HepG2 (cell line): Measurements from ENCODE around the gene IVD. TPM values are rescaled to one million over a fixed set of nuclear protein-coding genes. Genes with fewer than 3 reads are reported as not detected.

Experiments used
- HOXA7 ChIP-seq: sonication (generic); formaldehyde crosslinking; IDR thresholded peaks from 2 replicates; pipeline ENCODE4 v1.8.1; 2022; ENCODE audit warnings: mild to moderate bottlenecking, missing genetic modification reagents, moderate library complexity
- KDM4B ChIP-seq: sonication (generic); formaldehyde crosslinking; IDR thresholded peaks from 2 replicates; pipeline ENCODE4 v1.4.0; 2020; ENCODE audit warnings: missing genetic modification reagents
- NKX3-1 ChIP-seq: sonication (generic); formaldehyde crosslinking; IDR thresholded peaks from 2 replicates; pipeline ENCODE4 v1.5.0; 2020; ENCODE audit warnings: missing genetic modification reagents
- NONO ChIP-seq, 2 experiments: fragments of 450-650 bp in 1 of 2; sonication (generic) in 1 of 2; formaldehyde crosslinking in 1 of 2; IDR thresholded peaks in 1 of 2; conservative IDR thresholded peaks in 1 of 2; 2 replicates each; pipeline versions ENCODE4 v1.6.1 to v1.8.0; 2017 to 2022; ENCODE audit warnings: mild to moderate bottlenecking in 1 of 2, missing genetic modification reagents in 1 of 2, moderate library complexity in 1 of 2
- PPARG ChIP-seq: conservative IDR thresholded peaks from 2 replicates; pipeline ENCODE4 v1.6.1; 2016; ENCODE audit warnings: missing biosample characterization, missing genetic modification reagents
- SRY ChIP-seq: sonication (generic); formaldehyde crosslinking; IDR thresholded peaks from 2 replicates; pipeline ENCODE4 v1.8.0; 2022; ENCODE audit warnings: mild to moderate bottlenecking, missing genetic modification reagents
- SSRP1 ChIP-seq: IDR thresholded peaks from 2 replicates; pipeline ENCODE4 v1.6.1; 2016; ENCODE audit warnings: control low read depth
- TP53 ChIP-seq: sonication (generic); formaldehyde crosslinking; conservative IDR thresholded peaks from 2 replicates; pipeline ENCODE4 v1.4.0; 2020; ENCODE audit warnings: missing genetic modification reagents
- ZNF296 ChIP-seq: sonication (generic); formaldehyde crosslinking; conservative IDR thresholded peaks from 2 replicates; pipeline ENCODE4 v1.5.0; 2020; ENCODE audit warnings: mild to moderate bottlenecking, missing genetic modification reagents
- ZNF484 ChIP-seq: sonication (generic); formaldehyde crosslinking; IDR thresholded peaks from 2 replicates; pipeline ENCODE4 v1.5.1; 2020; ENCODE audit warnings: mild to moderate bottlenecking, low read depth, missing genetic modification reagents, borderline replicate concordance
- ZNF703 ChIP-seq: sonication (generic); formaldehyde crosslinking; IDR thresholded peaks from 2 replicates; pipeline ENCODE4 v1.5.1; 2020; ENCODE audit warnings: missing genetic modification reagents, mild to moderate bottlenecking, moderate library complexity, borderline replicate concordance
- polyA plus RNA-seq, 8 experiments: library from polyadenylated mRNA; depleted of rRNA in 3 of 8; stranded (reverse) in 7 of 8; unstranded in 1 of 8; fragments of >200 nt; fragmentation: Illumina TruSeq in 4 of 8; extraction: Trizol in 4 of 8; gene quantifications; 2 replicates each; pipeline versions ENCODE4 v1.2.1 to v1.2.3, GENCODE V29; 2011 to 2016; ENCODE audit warnings: low read depth in 4 of 8, missing spikeins in 1 of 8, mixed read lengths in 1 of 8; ENCODE audit not compliant: insufficient read depth in 1 of 8
- total RNA-seq, 5 experiments: library from RNA; depleted of rRNA; stranded (reverse); fragments of >200 nt; fragmentation: Illumina TruSeq; extraction: Trizol; gene quantifications; 2 replicates each; pipeline ENCODE4 v1.2.3, GENCODE V29; 2016; ENCODE audit warnings: low read depth in 1 of 5
- TF ChIP-seq, protein P1 (sequence below): sonication (generic); formaldehyde crosslinking; IDR thresholded peaks from 2 replicates; pipeline ENCODE4 v1.4.0; 2020; ENCODE audit warnings: missing genetic modification reagents
- TF ChIP-seq, protein P2 (sequence below): sonication (generic); formaldehyde crosslinking; IDR thresholded peaks from 2 replicates; pipeline ENCODE4 v1.5.0; 2020; ENCODE audit warnings: missing genetic modification reagents
- TF ChIP-seq, protein P3 (sequence below): sonication (generic); formaldehyde crosslinking; IDR thresholded peaks from 2 replicates; pipeline ENCODE4 v1.5.1; 2020; ENCODE audit warnings: mild to moderate bottlenecking, moderate library complexity, missing genetic modification reagents
- TF ChIP-seq, protein P4 (sequence below): sonication (generic); formaldehyde crosslinking; IDR thresholded peaks from 2 replicates; pipeline ENCODE4 v1.4.0; 2020; ENCODE audit warnings: mild to moderate bottlenecking, missing genetic modification reagents
- TF ChIP-seq, protein P5 (sequence below): sonication (generic); formaldehyde crosslinking; IDR thresholded peaks from 2 replicates; pipeline ENCODE4 v1.8.1; 2022; ENCODE audit warnings: mild to moderate bottlenecking, missing genetic modification reagents
- TF ChIP-seq, protein P6 (sequence below): sonication (generic); formaldehyde crosslinking; IDR thresholded peaks from 2 replicates; pipeline ENCODE4 v1.5.0; 2020; ENCODE audit warnings: mild to moderate bottlenecking, low read depth, missing genetic modification reagents, borderline replicate concordance

IVD gene
- total and polyA plus RNA-seq, 2 of the 13 experiments (the other 11 are each of a cell fraction or from before 2014, with no cell fraction given): 48.0 to 53.9 TPM

DNA sequence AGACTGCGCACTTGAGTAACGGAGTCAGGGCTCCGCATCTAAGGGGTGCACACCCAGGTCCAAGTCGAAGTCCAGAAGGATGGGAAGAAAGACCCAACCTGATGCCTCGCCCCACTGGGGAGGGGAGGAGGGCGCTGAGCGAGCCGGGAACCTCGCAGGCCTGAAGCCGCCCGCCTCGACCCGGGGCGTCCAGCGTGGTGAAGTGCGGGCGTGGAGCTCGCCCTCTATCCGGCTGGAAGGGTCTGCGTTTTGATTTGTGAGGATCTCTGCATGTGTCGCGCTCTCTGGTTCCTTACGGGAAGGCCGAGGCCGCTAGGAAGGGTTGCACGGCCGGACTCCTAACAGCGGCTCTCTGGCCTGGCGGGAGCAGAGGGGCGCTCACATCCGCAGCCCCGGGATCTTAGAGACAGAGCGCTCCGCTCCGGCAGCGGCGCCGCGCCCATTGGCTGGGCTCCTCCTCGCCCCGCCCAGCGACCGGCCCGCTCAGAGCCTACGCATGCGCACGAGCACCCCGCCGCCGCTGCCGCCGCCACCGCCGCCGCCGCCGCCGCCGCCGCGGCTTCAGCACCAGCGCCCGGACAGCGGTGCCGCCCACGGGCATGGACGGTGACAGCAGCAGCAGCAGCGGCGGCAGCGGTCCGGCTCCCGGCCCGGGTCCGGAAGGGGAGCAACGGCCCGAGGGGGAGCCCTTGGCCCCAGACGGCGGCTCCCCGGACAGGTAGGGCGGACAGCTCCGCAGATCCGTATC, 47.7 kb upstream of the IVD start, which contains the start of gene DISP2 (continued):
- TF ChIP-seq, protein P1, sequence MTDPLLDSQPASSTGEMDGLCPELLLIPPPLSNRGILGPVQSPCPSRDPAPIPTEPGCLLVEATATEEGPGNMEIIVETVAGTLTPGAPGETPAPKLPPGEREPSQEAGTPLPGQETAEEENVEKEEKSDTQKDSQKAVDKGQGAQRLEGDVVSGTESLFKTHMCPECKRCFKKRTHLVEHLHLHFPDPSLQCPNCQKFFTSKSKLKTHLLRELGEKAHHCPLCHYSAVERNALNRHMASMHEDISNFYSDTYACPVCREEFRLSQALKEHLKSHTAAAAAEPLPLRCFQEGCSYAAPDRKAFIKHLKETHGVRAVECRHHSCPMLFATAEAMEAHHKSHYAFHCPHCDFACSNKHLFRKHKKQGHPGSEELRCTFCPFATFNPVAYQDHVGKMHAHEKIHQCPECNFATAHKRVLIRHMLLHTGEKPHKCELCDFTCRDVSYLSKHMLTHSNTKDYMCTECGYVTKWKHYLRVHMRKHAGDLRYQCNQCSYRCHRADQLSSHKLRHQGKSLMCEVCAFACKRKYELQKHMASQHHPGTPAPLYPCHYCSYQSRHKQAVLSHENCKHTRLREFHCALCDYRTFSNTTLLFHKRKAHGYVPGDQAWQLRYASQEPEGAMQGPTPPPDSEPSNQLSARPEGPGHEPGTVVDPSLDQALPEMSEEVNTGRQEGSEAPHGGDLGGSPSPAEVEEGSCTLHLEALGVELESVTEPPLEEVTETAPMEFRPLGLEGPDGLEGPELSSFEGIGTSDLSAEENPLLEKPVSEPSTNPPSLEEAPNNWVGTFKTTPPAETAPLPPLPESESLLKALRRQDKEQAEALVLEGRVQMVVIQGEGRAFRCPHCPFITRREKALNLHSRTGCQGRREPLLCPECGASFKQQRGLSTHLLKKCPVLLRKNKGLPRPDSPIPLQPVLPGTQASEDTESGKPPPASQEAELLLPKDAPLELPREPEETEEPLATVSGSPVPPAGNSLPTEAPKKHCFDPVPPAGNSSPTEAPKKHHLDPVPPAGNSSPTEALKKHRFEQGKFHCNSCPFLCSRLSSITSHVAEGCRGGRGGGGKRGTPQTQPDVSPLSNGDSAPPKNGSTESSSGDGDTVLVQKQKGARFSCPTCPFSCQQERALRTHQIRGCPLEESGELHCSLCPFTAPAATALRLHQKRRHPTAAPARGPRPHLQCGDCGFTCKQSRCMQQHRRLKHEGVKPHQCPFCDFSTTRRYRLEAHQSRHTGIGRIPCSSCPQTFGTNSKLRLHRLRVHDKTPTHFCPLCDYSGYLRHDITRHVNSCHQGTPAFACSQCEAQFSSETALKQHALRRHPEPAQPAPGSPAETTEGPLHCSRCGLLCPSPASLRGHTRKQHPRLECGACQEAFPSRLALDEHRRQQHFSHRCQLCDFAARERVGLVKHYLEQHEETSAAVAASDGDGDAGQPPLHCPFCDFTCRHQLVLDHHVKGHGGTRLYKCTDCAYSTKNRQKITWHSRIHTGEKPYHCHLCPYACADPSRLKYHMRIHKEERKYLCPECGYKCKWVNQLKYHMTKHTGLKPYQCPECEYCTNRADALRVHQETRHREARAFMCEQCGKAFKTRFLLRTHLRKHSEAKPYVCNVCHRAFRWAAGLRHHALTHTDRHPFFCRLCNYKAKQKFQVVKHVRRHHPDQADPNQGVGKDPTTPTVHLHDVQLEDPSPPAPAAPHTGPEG (CRISPR knock-in tag): peak; percentile 65; the same call in 1 of the 2 replicates
- TF ChIP-seq, protein P2, sequence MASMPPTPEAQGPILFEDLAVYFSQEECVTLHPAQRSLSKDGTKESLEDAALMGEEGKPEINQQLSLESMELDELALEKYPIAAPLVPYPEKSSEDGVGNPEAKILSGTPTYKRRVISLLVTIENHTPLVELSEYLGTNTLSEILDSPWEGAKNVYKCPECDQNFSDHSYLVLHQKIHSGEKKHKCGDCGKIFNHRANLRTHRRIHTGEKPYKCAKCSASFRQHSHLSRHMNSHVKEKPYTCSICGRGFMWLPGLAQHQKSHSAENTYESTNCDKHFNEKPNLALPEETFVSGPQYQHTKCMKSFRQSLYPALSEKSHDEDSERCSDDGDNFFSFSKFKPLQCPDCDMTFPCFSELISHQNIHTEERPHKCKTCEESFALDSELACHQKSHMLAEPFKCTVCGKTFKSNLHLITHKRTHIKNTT (CRISPR knock-in tag): no peak
- TF ChIP-seq, protein P3, sequence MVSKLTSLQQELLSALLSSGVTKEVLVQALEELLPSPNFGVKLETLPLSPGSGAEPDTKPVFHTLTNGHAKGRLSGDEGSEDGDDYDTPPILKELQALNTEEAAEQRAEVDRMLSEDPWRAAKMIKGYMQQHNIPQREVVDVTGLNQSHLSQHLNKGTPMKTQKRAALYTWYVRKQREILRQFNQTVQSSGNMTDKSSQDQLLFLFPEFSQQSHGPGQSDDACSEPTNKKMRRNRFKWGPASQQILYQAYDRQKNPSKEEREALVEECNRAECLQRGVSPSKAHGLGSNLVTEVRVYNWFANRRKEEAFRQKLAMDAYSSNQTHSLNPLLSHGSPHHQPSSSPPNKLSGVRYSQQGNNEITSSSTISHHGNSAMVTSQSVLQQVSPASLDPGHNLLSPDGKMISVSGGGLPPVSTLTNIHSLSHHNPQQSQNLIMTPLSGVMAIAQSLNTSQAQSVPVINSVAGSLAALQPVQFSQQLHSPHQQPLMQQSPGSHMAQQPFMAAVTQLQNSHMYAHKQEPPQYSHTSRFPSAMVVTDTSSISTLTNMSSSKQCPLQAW (CRISPR knock-in tag): no peak
- TF ChIP-seq PPARG: no peak
- TF ChIP-seq, protein P4, sequence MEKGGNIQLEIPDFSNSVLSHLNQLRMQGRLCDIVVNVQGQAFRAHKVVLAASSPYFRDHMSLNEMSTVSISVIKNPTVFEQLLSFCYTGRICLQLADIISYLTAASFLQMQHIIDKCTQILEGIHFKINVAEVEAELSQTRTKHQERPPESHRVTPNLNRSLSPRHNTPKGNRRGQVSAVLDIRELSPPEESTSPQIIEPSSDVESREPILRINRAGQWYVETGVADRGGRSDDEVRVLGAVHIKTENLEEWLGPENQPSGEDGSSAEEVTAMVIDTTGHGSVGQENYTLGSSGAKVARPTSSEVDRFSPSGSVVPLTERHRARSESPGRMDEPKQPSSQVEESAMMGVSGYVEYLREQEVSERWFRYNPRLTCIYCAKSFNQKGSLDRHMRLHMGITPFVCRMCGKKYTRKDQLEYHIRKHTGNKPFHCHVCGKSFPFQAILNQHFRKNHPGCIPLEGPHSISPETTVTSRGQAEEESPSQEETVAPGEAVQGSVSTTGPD (CRISPR knock-in tag): no peak
- TF ChIP-seq TP53 (CRISPR knock-in tag): no peak
- TF ChIP-seq KDM4B (CRISPR knock-in tag): no peak
- TF ChIP-seq, protein P5, sequence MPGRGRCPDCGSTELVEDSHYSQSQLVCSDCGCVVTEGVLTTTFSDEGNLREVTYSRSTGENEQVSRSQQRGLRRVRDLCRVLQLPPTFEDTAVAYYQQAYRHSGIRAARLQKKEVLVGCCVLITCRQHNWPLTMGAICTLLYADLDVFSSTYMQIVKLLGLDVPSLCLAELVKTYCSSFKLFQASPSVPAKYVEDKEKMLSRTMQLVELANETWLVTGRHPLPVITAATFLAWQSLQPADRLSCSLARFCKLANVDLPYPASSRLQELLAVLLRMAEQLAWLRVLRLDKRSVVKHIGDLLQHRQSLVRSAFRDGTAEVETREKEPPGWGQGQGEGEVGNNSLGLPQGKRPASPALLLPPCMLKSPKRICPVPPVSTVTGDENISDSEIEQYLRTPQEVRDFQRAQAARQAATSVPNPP: no peak
- TF ChIP-seq NONO (IDR thresholded peaks at IDR 0.05): no peak
- TF ChIP-seq NONO (CRISPR knock-in tag; conservative IDR thresholded peaks at IDR 0.05): no peak
- no peak for TF ChIP-seq ZNF703
- TF ChIP-seq ZNF296 (CRISPR knock-in tag): no peak
- TF ChIP-seq SRY: no peak
- TF ChIP-seq SSRP1 (CRISPR knock-in tag): no peak
- no peak for TF ChIP-seq HOXA7 (CRISPR knock-in tag)
- TF ChIP-seq, protein P6, sequence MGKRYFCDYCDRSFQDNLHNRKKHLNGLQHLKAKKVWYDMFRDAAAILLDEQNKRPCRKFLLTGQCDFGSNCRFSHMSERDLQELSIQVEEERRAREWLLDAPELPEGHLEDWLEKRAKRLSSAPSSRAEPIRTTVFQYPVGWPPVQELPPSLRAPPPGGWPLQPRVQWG (CRISPR knock-in tag): no peak
- peak; percentile 30; the same call in 1 of the 2 replicates for TF ChIP-seq NKX3-1 (CRISPR knock-in tag)
- TF ChIP-seq ZNF484 (CRISPR knock-in tag): no peak
